GM21786 (cell line): ENCODE measurements around the gene TADA2A.

Experiments
- ATAC-seq: cut with Tn5 transposase; IDR thresholded peaks from one replicate; pipeline ENCODE4 v1.9.1; 2021; ENCODE audit not compliant: unreplicated experiment

The TADA2A gene

GRCh38 chr17:37521821-37522220 lies 115.1 kb downstream of the TADA2A start:
- no peak for ATAC-seq

- ATAC-seq, result no peak
Measured at GRCh38 chr17:37523715-37524219, 117.1 kb downstream of the TADA2A start.

- no peak for ATAC-seq
Measured at GRCh38 chr17:37527249-37527851, 120.7 kb downstream of the TADA2A start.
